Ureter (tissue), 1 donor: ENCODE data around the gene AKAP5. TPM values are rescaled to one million over a fixed set of nuclear protein-coding genes. Genes with fewer than 3 reads are reported as not detected.

Experiments
- DNase-seq: peaks from one replicate; pipeline ENCODE4 v3.0.0-alpha.2; 2020; ENCODE audit warnings: low spot score
- total RNA-seq: library from RNA; stranded (reverse); gene quantifications from one replicate; pipeline ENCODE4 v1.2.4, GENCODE V29; 2023
- donor health status: DM: yes; HTN: yes; CAD: no.

Gene AKAP5
- total RNA-seq, 1 donor from 2014 or later: 0.96 TPM

- DNase-seq: no peak
Observed at GRCh38 chr14:64461221-64461620, 4.1 kb upstream of the AKAP5 start.

GRCh38 chr14:64463195-64463594 is 2.1 kb upstream of the AKAP5 start:
- no peak for DNase-seq

- no peak for DNase-seq
Observed at GRCh38 chr14:64463873-64464272, 1.4 kb upstream of the AKAP5 start.

GRCh38 chr14:64464651-64465050 is 648 bp upstream of the AKAP5 start:
- DNase-seq: no peak

GRCh38 chr14:64465831-64466554 is 694 bp downstream of the AKAP5 start:
- no peak for DNase-seq

GRCh38 chr14:64467101-64467500 is 1.8 kb downstream of the AKAP5 start:
- no peak for DNase-seq

- no peak for DNase-seq
Observed at GRCh38 chr14:64467566-64467965, 2.3 kb downstream of the AKAP5 start.

- DNase-seq: no peak
Observed at GRCh38 chr14:64468451-64468850, 3.2 kb downstream of the AKAP5 start.

GRCh38 chr14:64474041-64474440 is 8.7 kb downstream of the AKAP5 start:
- no peak for DNase-seq

GRCh38 chr14:64474698-64475097 is 9.4 kb downstream of the AKAP5 start:
- DNase-seq: no peak

GRCh38 chr14:64475585-64476273 is 10.4 kb downstream of the AKAP5 start:
- DNase-seq: no peak

GRCh38 chr14:64476438-64476837 is 11.1 kb downstream of the AKAP5 start:
- DNase-seq: no peak

- no peak for DNase-seq
Observed at GRCh38 chr14:64478634-64479250, 13.4 kb downstream of the AKAP5 start.

GRCh38 chr14:64488590-64489099 is 23.3 kb downstream of the AKAP5 start:
- DNase-seq: no peak

GRCh38 chr14:64491637-64492036 is 26.3 kb downstream of the AKAP5 start:
- no peak for DNase-seq

- DNase-seq: no peak
Observed at GRCh38 chr14:64493455-64493854, 28.2 kb downstream of the AKAP5 start.

GRCh38 chr14:64495252-64495651 is 30.0 kb downstream of the AKAP5 start:
- DNase-seq: no peak

GRCh38 chr14:64496764-64497163 is 31.5 kb downstream of the AKAP5 start:
- no peak for DNase-seq

GRCh38 chr14:64500088-64500487 is 34.8 kb downstream of the AKAP5 start:
- DNase-seq: no peak

- peak; percentile 68 for DNase-seq
Observed at GRCh38 chr14:64501411-64502171, 36.3 kb downstream of the AKAP5 start.

- no peak for DNase-seq
Observed at GRCh38 chr14:64502456-64502855, 37.2 kb downstream of the AKAP5 start.

GRCh38 chr14:64502887-64503433 is 37.7 kb downstream of the AKAP5 start:
- DNase-seq: no peak
